OCI-LY1 (cell line): Measurements from ENCODE around the gene SPTB.

ENCODE experiments used
- H2AFZ ChIP-seq: fragments of 200-600 bp; sonication (generic), shearing (Covaris generic); 2 replicates; pipeline ENCODE4 v1.6.0; 2014; ENCODE audit warnings: antibody characterized with exemption, mild to moderate bottlenecking, low read length
- H3F3A ChIP-seq: fragments of 200-600 bp; sonication (generic), shearing (Covaris generic); 2 replicates; pipeline ENCODE4 v1.6.0; 2014; ENCODE audit warnings: mild to moderate bottlenecking, antibody characterized with exemption, low read length, moderate library complexity; ENCODE audit not compliant: insufficient read depth
- H3K27ac ChIP-seq: fragments of 200-600 bp; sonication (generic); 2 replicates; pipeline ENCODE4 v1.5.1; 2014; ENCODE audit warnings: low read length, mixed run types, mild to moderate bottlenecking, low read depth; ENCODE audit not compliant: poor library complexity, severe bottlenecking
- H3K27me3 ChIP-seq: fragments of 200-600 bp; sonication (generic); 2 replicates; pipeline ENCODE4 v1.6.0; 2014; ENCODE audit warnings: antibody characterized with exemption, mild to moderate bottlenecking, low read length, moderate library complexity; ENCODE audit not compliant: insufficient read depth
- H3K36me3 ChIP-seq: fragments of 200-600 bp; sonication (generic); 2 replicates; pipeline ENCODE4 v1.6.1; 2014; ENCODE audit warnings: mild to moderate bottlenecking, antibody characterized with exemption, low read length, moderate library complexity, mixed read lengths; ENCODE audit not compliant: insufficient read depth
- H3K4me1 ChIP-seq: fragments of 200-600 bp; sonication (generic); 2 replicates; pipeline ENCODE4 v1.5.1; 2014; ENCODE audit warnings: mild to moderate bottlenecking, low read length, moderate library complexity; ENCODE audit not compliant: insufficient read depth, severe bottlenecking
- H3K4me2 ChIP-seq: fragments of 200-600 bp; sonication (generic), shearing (Covaris generic); 2 replicates; pipeline ENCODE4 v1.6.1; 2014; ENCODE audit warnings: low read length
- H3K4me3 ChIP-seq: fragments of 200-600 bp; sonication (generic); 2 replicates; pipeline ENCODE4 v1.5.1; 2014; ENCODE audit warnings: low read length, low read depth, mild to moderate bottlenecking, mixed read lengths; ENCODE audit not compliant: poor library complexity, severe bottlenecking
- H3K79me2 ChIP-seq: fragments of 200-600 bp; shearing (Covaris generic); 2 replicates; pipeline ENCODE4 v1.6.1; 2016; ENCODE audit warnings: mixed run types, low read length, mixed read lengths; ENCODE audit not compliant: insufficient read depth
- H3K9ac ChIP-seq: fragments of 200-600 bp; sonication (generic), shearing (Covaris generic); 2 replicates; pipeline ENCODE4 v1.6.1; 2014; ENCODE audit warnings: mild to moderate bottlenecking, low read length, mixed read lengths
- H3K9me2 ChIP-seq: fragments of 200-600 bp; sonication (generic), shearing (Covaris generic); 2 replicates; pipeline ENCODE4 v1.6.1; 2014; ENCODE audit warnings: low read depth, mild to moderate bottlenecking, low read length, mixed read lengths
- H3K9me3 ChIP-seq: fragments of 200-600 bp; shearing (Covaris generic); 2 replicates; pipeline ENCODE4 v1.6.1; 2014; ENCODE audit warnings: low read length, mixed read lengths
- H4K20me1 ChIP-seq: fragments of 200-600 bp; sonication (generic), shearing (Covaris generic); 2 replicates; pipeline ENCODE4 v1.6.0; 2016; ENCODE audit warnings: mild to moderate bottlenecking, low read length; ENCODE audit not compliant: insufficient read depth
- EZH2 ChIP-seq: fragments of 200-600 bp; sonication (generic), shearing (Covaris generic); IDR thresholded peaks from 2 replicates; pipeline ENCODE4 v1.8.0; 2017; ENCODE audit warnings: borderline replicate concordance, mixed run types, mild to moderate bottlenecking, antibody characterized with exemption, low read length, moderate library complexity, mixed read lengths
- TF ChIP-seq, protein P1 (sequence below): fragments of 200-600 bp; sonication (generic), shearing (Covaris generic); IDR thresholded peaks from 2 replicates; pipeline ENCODE4 v1.5.1; 2017; ENCODE audit warnings: mild to moderate bottlenecking, antibody characterized with exemption, low read length, moderate library complexity, mixed read lengths

SPTB gene

DNA sequence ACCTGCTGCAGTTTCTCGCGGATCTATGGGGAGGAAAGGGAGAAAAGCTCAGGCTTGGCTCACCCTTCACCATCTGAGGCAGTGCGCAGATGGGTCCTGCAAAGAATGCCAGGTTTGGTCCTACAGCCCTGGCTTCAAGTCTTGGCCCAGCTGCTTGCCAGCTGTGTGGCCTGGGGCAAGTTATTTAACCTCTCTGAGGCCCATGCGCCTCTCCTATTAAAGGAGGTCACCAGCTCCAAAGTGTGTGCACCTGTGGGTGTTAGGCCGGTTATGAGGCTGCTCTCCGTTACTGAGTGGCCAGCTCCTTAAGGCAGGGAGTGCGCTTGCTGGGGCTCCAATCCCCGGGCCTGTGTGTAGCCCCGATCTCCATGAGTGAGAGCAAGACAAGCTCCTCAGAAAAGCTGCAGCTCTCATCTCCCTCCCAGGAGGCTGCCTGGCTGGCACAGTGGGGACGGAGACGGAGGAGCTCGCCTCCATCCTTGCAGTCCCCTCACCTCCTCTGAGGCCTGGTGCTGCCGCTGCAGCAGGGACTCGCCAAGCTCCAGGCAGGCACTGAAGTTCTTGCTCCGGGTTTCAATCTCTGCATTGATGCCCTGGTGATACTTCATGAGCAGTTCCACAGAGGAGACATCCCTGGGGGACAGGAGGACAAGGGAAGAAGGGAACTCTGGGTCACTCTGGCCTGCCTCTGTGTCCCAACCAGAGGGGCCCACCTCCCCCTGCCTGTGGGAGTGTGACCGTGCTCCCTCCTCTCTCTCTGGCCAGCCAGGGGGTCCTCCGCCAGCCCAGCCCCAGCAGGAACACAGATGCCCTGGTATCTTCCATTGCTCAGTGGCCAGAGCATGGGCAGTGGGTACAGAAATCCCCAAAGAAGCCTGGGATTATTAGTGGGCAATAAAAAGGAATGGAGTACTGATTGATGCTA, 110.3 kb downstream of the SPTB start:
- Histone ChIP-seq H3K36me3 (no peaks in the 10 kb centered on the region), H4K20me1 (no peaks in the 10 kb centered on the region), H3K4me3 (no peak overlapping the region), H3F3A (no peaks in the 10 kb centered on the region), H3K79me2 (no peaks in the 10 kb centered on the region), H3K9ac (no peak overlapping the region), H3K9me2 (no peaks in the 10 kb centered on the region), H3K4me2 (no peak overlapping the region), H2AFZ (no peak overlapping the region), H3K9me3 (no peaks in the 10 kb centered on the region), H3K27ac (no peak overlapping the region), H3K27me3 (no peaks in the 10 kb centered on the region; the same call in 1 of the 2 replicates), H3K4me1 (no peaks in the 10 kb centered on the region)
- TF ChIP-seq EZH2: no peak
- TF ChIP-seq, protein P1, sequence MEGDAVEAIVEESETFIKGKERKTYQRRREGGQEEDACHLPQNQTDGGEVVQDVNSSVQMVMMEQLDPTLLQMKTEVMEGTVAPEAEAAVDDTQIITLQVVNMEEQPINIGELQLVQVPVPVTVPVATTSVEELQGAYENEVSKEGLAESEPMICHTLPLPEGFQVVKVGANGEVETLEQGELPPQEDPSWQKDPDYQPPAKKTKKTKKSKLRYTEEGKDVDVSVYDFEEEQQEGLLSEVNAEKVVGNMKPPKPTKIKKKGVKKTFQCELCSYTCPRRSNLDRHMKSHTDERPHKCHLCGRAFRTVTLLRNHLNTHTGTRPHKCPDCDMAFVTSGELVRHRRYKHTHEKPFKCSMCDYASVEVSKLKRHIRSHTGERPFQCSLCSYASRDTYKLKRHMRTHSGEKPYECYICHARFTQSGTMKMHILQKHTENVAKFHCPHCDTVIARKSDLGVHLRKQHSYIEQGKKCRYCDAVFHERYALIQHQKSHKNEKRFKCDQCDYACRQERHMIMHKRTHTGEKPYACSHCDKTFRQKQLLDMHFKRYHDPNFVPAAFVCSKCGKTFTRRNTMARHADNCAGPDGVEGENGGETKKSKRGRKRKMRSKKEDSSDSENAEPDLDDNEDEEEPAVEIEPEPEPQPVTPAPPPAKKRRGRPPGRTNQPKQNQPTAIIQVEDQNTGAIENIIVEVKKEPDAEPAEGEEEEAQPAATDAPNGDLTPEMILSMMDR: no peak

DNA sequence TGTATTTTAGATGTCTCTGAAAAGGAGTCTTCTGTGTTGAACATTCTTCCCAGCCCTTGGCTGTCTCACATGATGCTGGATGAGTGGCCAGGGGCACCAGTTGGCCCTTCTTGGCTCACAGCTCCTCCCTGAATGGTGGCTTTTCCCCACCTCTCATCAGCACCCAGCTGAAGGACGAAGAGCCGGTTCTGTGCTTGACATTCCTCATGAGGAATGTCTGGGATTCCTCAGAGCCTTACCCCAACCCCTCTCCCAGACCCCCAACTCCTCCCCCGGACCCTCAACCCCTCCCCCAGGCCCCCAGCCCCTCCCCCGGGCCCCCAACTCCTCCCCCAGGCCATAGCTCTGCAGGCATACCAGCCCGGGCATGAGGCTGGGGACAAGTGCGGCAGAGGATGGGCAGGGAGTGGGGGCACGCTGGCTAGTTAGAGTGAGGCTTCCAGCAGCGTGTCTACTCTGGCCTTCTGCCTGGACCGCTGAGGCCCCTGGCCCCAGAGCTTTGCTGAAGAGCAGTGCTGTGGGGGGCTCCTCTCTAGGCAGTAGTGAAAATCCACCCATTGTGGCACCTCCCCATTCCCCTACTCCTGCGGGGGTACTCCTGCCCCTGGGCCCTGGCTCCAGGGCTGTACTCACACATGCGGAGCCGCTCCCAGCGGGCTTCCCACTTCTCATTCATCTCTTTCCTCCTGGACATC, 111.2 kb downstream of the SPTB start:
- no peaks in the 10 kb centered on the region; the same call in 1 of the 2 replicates for H3K27me3 ChIP-seq
- H3K9ac ChIP-seq: no peak overlapping the region
- no peak for TF ChIP-seq EZH2
- TF ChIP-seq, protein P1: no peak
- H3K4me2 ChIP-seq: no peak overlapping the region
- no peak overlapping the region for H3K4me3 ChIP-seq
- H3K27ac ChIP-seq: no peak overlapping the region
- H4K20me1 ChIP-seq: no peaks in the 10 kb centered on the region
- H3K9me2 ChIP-seq: no peaks in the 10 kb centered on the region
- no peak overlapping the region for H2AFZ ChIP-seq
- H3F3A ChIP-seq: no peaks in the 10 kb centered on the region
- H3K4me1 ChIP-seq: no peaks in the 10 kb centered on the region
- H3K79me2 ChIP-seq: no peaks in the 10 kb centered on the region
- no peaks in the 10 kb centered on the region for H3K9me3 ChIP-seq
- no peaks in the 10 kb centered on the region for H3K36me3 ChIP-seq

DNA sequence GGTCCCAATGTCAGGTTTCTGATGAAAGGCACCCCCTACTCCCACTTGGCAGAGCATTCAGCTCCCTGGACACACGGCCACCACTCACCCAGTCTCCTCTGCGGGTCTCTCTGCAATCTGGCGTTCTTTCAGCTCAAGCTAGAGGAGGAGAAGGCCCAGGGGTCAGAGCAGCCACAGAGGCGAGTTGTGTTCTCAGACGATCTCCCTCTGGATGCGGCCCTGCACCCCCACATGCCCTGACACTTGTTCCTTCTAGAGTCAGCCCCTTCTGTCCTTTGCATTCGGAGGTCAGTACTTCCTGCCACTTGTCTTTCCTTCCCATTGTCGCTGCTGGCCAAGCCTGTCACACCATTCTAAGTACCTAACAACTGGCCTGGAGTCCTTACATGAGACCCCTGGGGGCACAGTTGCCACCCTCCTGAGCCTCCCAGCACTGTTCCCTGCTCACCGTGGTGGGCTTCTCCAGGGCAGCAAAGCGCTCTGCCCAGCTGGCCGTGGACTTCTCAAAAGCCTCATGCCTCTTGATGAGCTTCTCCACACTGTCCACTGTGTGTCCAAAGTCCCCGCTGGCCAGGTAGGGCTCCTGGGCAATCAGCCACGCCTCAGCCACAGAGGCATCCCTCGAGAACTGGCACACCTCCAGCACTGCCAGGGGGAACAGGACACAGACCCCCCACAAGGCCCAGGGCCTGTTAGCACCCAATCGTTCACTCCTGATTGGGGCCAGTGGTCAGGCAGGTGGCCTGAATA, 112.3 kb downstream of the SPTB start:
- Histone ChIP-seq H3K27me3 (no peaks in the 10 kb centered on the region), H3K9ac (no peak overlapping the region), H3K9me2 (no peaks in the 10 kb centered on the region), H3K4me1 (no peaks in the 10 kb centered on the region), H3K27ac (no peak overlapping the region), H3K4me2 (no peak overlapping the region), H3K9me3 (no peaks in the 10 kb centered on the region), H4K20me1 (no peaks in the 10 kb centered on the region), H3K4me3 (no peak overlapping the region), H3K79me2 (no peaks in the 10 kb centered on the region), H3K36me3 (no peaks in the 10 kb centered on the region), H2AFZ (no peak overlapping the region), H3F3A (no peaks in the 10 kb centered on the region)
- TF ChIP-seq, protein P1: no peak
- TF ChIP-seq EZH2: no peak
